Measurements from ENCODE around the gene H2AZ2.

DNA sequence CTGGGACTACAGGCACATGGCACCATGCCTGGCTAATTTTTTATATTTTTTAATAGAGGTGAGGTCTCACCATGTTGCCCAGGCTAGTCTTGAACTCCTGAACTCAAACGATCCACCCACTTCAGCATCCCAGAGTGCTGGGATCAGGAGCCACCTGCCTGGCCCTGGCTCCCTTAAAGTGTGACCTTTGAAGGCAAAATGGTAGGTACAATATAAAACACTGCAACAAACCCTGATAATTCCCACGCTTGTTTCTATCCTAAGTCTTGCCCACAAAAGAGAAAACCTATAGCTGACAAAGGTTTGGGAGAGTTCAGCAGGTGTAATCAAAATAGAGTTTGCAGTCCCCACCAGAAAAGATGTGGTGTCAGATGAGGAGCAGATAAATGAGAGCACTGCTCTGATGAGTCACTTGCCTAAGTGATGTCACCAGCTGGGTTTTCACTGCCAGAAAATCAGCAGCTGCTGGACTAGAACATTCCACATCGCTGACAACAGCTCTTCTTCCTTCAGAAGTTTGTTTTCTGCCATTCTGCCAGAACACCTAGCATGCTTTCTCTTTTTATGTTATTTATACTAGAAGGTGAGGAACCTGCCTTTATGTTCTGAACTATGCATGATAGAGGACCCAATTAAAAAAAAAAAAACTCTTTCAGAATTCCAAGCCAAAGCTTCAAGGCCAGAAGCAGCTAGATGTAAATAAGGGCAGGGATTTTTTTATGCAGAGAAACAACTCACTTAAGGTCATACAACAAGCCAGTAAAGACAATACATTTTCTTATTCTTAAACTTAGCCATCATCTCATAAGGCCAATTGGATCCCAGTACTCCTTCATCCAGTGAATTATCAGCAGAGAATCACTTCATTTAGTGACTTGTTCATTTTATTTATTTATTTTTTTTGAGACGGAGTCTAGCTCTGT lies 19.4 kb upstream of the H2AZ2 start:
- TF ChIP-seq EZH2 (IDR thresholded peaks at IDR 0.05; ENCODE audit: insufficient read depth, poor library complexity, severe bottlenecking) (no peak), EZH2phosphoT487 (IDR thresholded peaks at IDR 0.05; ENCODE audit: insufficient read depth, low read depth) (no peak)
